Breast epithelium (tissue), 4 donors: ENCODE measurements around the gene ASCC3. TPM values are rescaled to one million over a fixed set of nuclear protein-coding genes. Genes with fewer than 3 reads are reported as not detected.

Source experiments
- DNase-seq, 2 donors: peaks; one replicate each; pipeline ENCODE4 v3.0.0-alpha.2; 2019; ENCODE audit warnings: low spot score in 2 of 2
- H3K27ac ChIP-seq, 2 donors: fragments of 200-600 bp; sonication (generic) in 1 of 2; one replicate each; pipeline ENCODE4 v1.5.1; 2016 to 2019; ENCODE audit warnings: mild to moderate bottlenecking in 1 of 2
- H3K27me3 ChIP-seq, 2 donors: fragments of 200-600 bp; sonication (generic) in 1 of 2; one replicate each; pipeline versions ENCODE4 v1.5.1 to v1.6.0; 2017 to 2019; ENCODE audit warnings: control low read depth in 1 of 2, mild to moderate bottlenecking in 1 of 2
- H3K36me3 ChIP-seq: fragments of 200-600 bp; one replicate; pipeline ENCODE4 v1.5.1; 2019
- H3K4me1 ChIP-seq, 2 donors: fragments of 200-600 bp; sonication (generic); one replicate each; pipeline ENCODE4 v1.5.1; 2016 to 2019; ENCODE audit warnings: control low read depth in 1 of 2
- H3K4me3 ChIP-seq, 3 donors: fragments of 200-600 bp; sonication (generic); 1 replicate in 2 of 3; 2 replicates in 1 of 3; pipeline ENCODE4 v1.5.1; 2016 to 2019; ENCODE audit warnings: mild to moderate bottlenecking in 3 of 3, moderate library complexity in 2 of 3
- H3K9me3 ChIP-seq, 2 donors: fragments of 200-600 bp; sonication (generic) in 1 of 2; one replicate each; pipeline ENCODE4 v1.5.1; 2016 to 2019; ENCODE audit warnings: control low read depth in 1 of 2
- CTCF ChIP-seq, 3 donors: fragments of 450-650 bp; IDR thresholded peaks; one replicate each; pipeline ENCODE4 v1.5.1; 2016 to 2017; ENCODE audit warnings: antibody characterized with exemption in 3 of 3, mild to moderate bottlenecking in 3 of 3, moderate library complexity in 3 of 3
- POLR2A ChIP-seq: fragments of 450-650 bp; IDR thresholded peaks from one replicate; pipeline ENCODE4 v1.6.1; 2016; ENCODE audit warnings: antibody characterized with exemption, mild to moderate bottlenecking, moderate library complexity
- POLR2AphosphoS5 ChIP-seq, 3 donors: sonication (generic); formaldehyde crosslinking; IDR thresholded peaks; one replicate each; pipeline ENCODE4 v1.6.1; 2017; ENCODE audit warnings: antibody characterized with exemption in 3 of 3
- intact Hi-C: fragments of 100-400 bp; cut with DNase I; formaldehyde crosslinking; loops from one replicate; pipeline ENCODE4 v1.15.1; 2023; ENCODE audit warnings: low total_unique reads
- total RNA-seq, 3 donors: library from RNA; depleted of rRNA; stranded (reverse); fragments of >200 nt; gene quantifications; one replicate each; pipeline ENCODE4 v1.1.0, GENCODE V29; 2016

ASCC3 gene
- total RNA-seq, 3 donors from 2014 or later: 23.5 to 49.3 (median 44.6) TPM

- TF ChIP-seq POLR2AphosphoS5 (IDR thresholded peaks at IDR 0.05) (no peak), POLR2A (no peak), CTCF (IDR thresholded peaks at IDR 0.05) (no peak)
Observed at GRCh38 chr6:100685747-100686146, 195.4 kb downstream of the ASCC3 start.

GRCh38 chr6:100680163-100680562 is 201.0 kb downstream of the ASCC3 start:
- Histone ChIP-seq H3K36me3 (no peaks in the 10 kb centered on the region), H3K27ac (no peak overlapping the region), H3K27me3 (no peaks in the 10 kb centered on the region), H3K4me1 (no peaks in the 10 kb centered on the region), H3K9me3 (no peaks in the 10 kb centered on the region), H3K4me3 (no peak overlapping the region)
- intact Hi-C loops: no loop called here
- TF ChIP-seq CTCF (IDR thresholded peaks at IDR 0.05) (no peak), POLR2A (no peak), POLR2AphosphoS5 (IDR thresholded peaks at IDR 0.05) (no peak)
- DNase-seq: no peak

More at GRCh38 chr6:100685747-100686146, 195.4 kb downstream of the ASCC3 start:
- DNase-seq: no peak
- H3K27ac ChIP-seq: no peak overlapping the region
- H3K36me3 ChIP-seq: no peaks in the 10 kb centered on the region
- no peak overlapping the region for H3K4me3 ChIP-seq
- no peaks in the 10 kb centered on the region for H3K4me1 ChIP-seq
- no peaks in the 10 kb centered on the region for H3K9me3 ChIP-seq
- intact Hi-C loops: no loop called here
- H3K27me3 ChIP-seq: no peaks in the 10 kb centered on the region

GRCh38 chr6:100678027-100678426 is 203.1 kb downstream of the ASCC3 start:
- intact Hi-C loops: no loop called here
- no peak for TF ChIP-seq CTCF (IDR thresholded peaks at IDR 0.05)
- no peak for TF ChIP-seq POLR2A
- no peak for TF ChIP-seq POLR2AphosphoS5 (IDR thresholded peaks at IDR 0.05)
- Histone ChIP-seq H3K27ac (no peak overlapping the region), H3K4me1 (no peaks in the 10 kb centered on the region), H3K27me3 (no peaks in the 10 kb centered on the region), H3K36me3 (no peaks in the 10 kb centered on the region), H3K9me3 (no peaks in the 10 kb centered on the region), H3K4me3 (no peak overlapping the region)
- DNase-seq: no peak

- no peak for TF ChIP-seq CTCF (IDR thresholded peaks at IDR 0.05)
- no peak overlapping the region for H3K4me3 ChIP-seq
- no peak for DNase-seq
- no peaks in the 10 kb centered on the region for H3K4me1 ChIP-seq
- no peaks in the 10 kb centered on the region for H3K27me3 ChIP-seq
- no peaks in the 10 kb centered on the region for H3K9me3 ChIP-seq
- H3K27ac ChIP-seq: no peak overlapping the region
- intact Hi-C loops: no loop called here
- H3K36me3 ChIP-seq: no peaks in the 10 kb centered on the region
Observed at GRCh38 chr6:100677240-100677639, 203.9 kb downstream of the ASCC3 start.

GRCh38 chr6:100673641-100674040 is 207.5 kb downstream of the ASCC3 start:
- H3K4me1 ChIP-seq: no peaks in the 10 kb centered on the region
- H3K4me3 ChIP-seq: no peak overlapping the region
- intact Hi-C loops: no loop called here
- H3K27ac ChIP-seq: no peak overlapping the region
- no peak for TF ChIP-seq CTCF (IDR thresholded peaks at IDR 0.05)
- no peak for TF ChIP-seq POLR2A
- H3K27me3 ChIP-seq: no peaks in the 10 kb centered on the region
- H3K9me3 ChIP-seq: peaks cover 0 to 6% of the 10 kb centered on the region in 2 donors
- H3K36me3 ChIP-seq: no peaks in the 10 kb centered on the region
- no peak for DNase-seq
